SU-DHL-6 (cell line): ENCODE results near the gene CRISPLD2.

ENCODE experiments used
- CTCF ChIP-seq: fragments of 200-600 bp; sonication (generic); IDR thresholded peaks from one replicate; pipeline ENCODE4 v1.5.1; 2017; ENCODE audit warnings: antibody characterized with exemption, mild to moderate bottlenecking, low read length, moderate library complexity; ENCODE audit not compliant: insufficient read depth, poor library complexity, severe bottlenecking
- EZH2phosphoT487 ChIP-seq: fragments of 200-600 bp; sonication (generic), shearing (Covaris generic); conservative IDR thresholded peaks from 2 replicates; pipeline ENCODE4 v1.6.1; 2018; ENCODE audit warnings: mild to moderate bottlenecking, antibody characterized with exemption, low read length, moderate library complexity, mixed read lengths

GRCh38 chr16:84777435-84777834 lies 42.4 kb upstream of the CRISPLD2 start:
- TF ChIP-seq CTCF = no peak
- TF ChIP-seq EZH2phosphoT487 = no peak
